ENCODE measurements around the gene PDE4A. TPM values are rescaled to one million over a fixed set of nuclear protein-coding genes. Genes with fewer than 3 reads are reported as not detected.
A peak's percentile ranks its signal among the peaks of the same experiment; 100 is the strongest.
"Not testable (repeated sequence)": the region's sequence is repeated elsewhere in the genome, so short reads cannot be mapped to it uniquely, and the experiment has no call there.

Gene PDE4A
- polyA plus RNA-seq (2013) = 0.29 TPM

DNA sequence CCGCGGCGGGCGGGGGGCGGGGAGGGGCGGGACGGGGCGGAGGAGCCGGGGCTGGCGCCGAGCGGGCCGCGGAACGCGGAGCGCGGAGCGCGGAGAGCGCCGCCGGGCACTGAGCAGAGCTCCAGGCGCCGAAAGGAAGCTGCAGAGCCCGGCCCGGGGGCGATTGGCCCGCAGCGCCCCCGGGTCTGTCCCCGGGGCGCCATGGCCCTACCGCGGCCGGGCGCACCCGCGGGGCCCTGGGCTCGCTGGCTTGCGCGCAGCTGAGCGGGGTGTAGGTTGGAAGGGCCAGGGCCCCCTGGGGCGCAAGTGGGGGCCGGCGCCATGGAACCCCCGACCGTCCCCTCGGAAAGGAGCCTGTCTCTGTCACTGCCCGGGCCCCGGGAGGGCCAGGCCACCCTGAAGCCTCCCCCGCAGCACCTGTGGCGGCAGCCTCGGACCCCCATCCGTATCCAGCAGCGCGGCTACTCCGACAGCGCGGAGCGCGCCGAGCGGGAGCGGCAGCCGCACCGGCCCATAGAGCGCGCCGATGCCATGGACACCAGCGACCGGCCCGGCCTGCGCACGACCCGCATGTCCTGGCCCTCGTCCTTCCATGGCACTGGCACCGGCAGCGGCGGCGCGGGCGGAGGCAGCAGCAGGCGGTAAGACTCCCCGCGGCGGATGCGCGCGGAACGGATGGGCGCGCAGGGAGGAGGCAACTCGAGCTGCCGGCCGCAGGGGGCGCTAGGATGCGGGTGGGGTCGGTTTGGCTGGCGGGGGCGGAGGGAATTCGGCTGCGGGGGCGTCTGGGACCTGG, at the start of gene PDE4A:
Gene PDE4A (plus strand): TSS at position 95 of the 796 bp plus-strand sequence. CDS start 227 bp downstream, at position 322.
- Histone ChIP-seq H3K4me3 (ENCODE audit: control insufficient read depth in 1 of 7, extremely low read depth in 1 of 7, insufficient read depth in 4 of 7, low read depth in 2 of 7, low read length in 6 of 7) (peak within 1 kb of the TSS in 6 of 7 experiments; percentile 2 to 51 (median 42)), H3K4me1 (ENCODE audit: control extremely low read depth in 1 of 4, control insufficient read depth in 4 of 4, insufficient read depth in 4 of 4, low read length in 3 of 4) (peaks cover 11 to 81% (median 68%) of the 10 kb centered on the region in 4 experiments), H3K27ac (ENCODE audit: insufficient read depth in 1 of 2, low read depth in 1 of 2, low read length in 2 of 2, poor library complexity in 1 of 2, severe bottlenecking in 2 of 2) (no peak within 1 kb of the TSS), H3K36me3 (ENCODE audit: control insufficient read depth in 4 of 4, insufficient read depth in 4 of 4, low read length in 3 of 4) (no peaks in the 10 kb centered on the region), H3K27me3 (replicated peaks in 2 of 5; ENCODE audit: control insufficient read depth in 4 of 5, insufficient read depth in 5 of 5, low read length in 4 of 5) (peaks cover 4 to 84% (median 34%) of the 10 kb centered on the region in 5 experiments), H3K9me3 (ENCODE audit: control extremely low read depth in 1 of 5, control insufficient read depth in 4 of 5, insufficient read depth in 2 of 5, low read depth in 1 of 5, low read length in 4 of 5) (no peaks in the 10 kb centered on the region)
- POLR2A ChIA-PET = interaction anchor here (0.6 kb wide), 1 partner anchor 389 kb away, joined by 3 read pairs; no protein-coding TSS in a partner anchor
- WGBS (ENCODE audit: insufficient coverage) = 1% methylated on average over 83 of the region's 104 CpGs
- CTCF ChIA-PET = interaction anchor here (0.9 to 2.5 kb wide), 6 partner anchors 8 to 33 kb away, joined by 4 to 8 read pairs (median 5); partner anchors contain the start of gene CDC37
- peak in 2 of 3 donors; percentile 71 to 75 for DNase-seq

GRCh38 chr19:10372690-10373089, 47.6 kb upstream of the PDE4A start:
- ChIA-PET POLR2A (interaction anchor here (0.6 kb wide), 1 partner anchor 87 kb away, joined by 3 read pairs; no protein-coding TSS in a partner anchor), CTCF (interaction anchor here (1.3 to 2.5 kb wide), 4 partner anchors 16 to 105 kb away, joined by 3 to 7 read pairs (median 4); no protein-coding TSS in a partner anchor)
- no peak overlapping the region for H3K4me3 ChIP-seq (ENCODE audit: control insufficient read depth in 1 of 7, extremely low read depth in 1 of 7, insufficient read depth in 4 of 7, low read depth in 2 of 7, low read length in 6 of 7)
- no peaks in the 10 kb centered on the region for H3K4me1 ChIP-seq (ENCODE audit: control extremely low read depth in 1 of 4, control insufficient read depth in 4 of 4, insufficient read depth in 4 of 4, low read length in 3 of 4)
- H3K9me3 ChIP-seq (ENCODE audit: control extremely low read depth in 1 of 5, control insufficient read depth in 4 of 5, insufficient read depth in 2 of 5, low read depth in 1 of 5, low read length in 4 of 5) = peaks cover 0 to 5% (median 0%) of the 10 kb centered on the region in 5 experiments
- H3K27ac ChIP-seq (ENCODE audit: insufficient read depth in 1 of 2, low read depth in 1 of 2, low read length in 2 of 2, poor library complexity in 1 of 2, severe bottlenecking in 2 of 2) = no peak overlapping the region
- H3K36me3 ChIP-seq (ENCODE audit: control insufficient read depth in 4 of 4, insufficient read depth in 4 of 4, low read length in 3 of 4) = peaks cover 13 to 51% (median 26%) of the 10 kb centered on the region in 4 experiments
- WGBS (ENCODE audit: insufficient coverage) = 100% methylated on average over 1 of the region's 3 CpGs
- no peak for DNase-seq
- no peaks in the 10 kb centered on the region for H3K27me3 ChIP-seq (replicated peaks in 2 of 5; ENCODE audit: control insufficient read depth in 4 of 5, insufficient read depth in 5 of 5, low read length in 4 of 5)

- ChIA-PET POLR2A (interaction anchor here (0.7 kb wide), 1 partner anchor 54 kb away, joined by 3 read pairs; no protein-coding TSS in a partner anchor), CTCF (interaction anchor here (0.7 to 1.4 kb wide), 4 partner anchors 14 to 115 kb away, joined by 3 to 4 read pairs (median 4); no protein-coding TSS in a partner anchor)
- no peak for DNase-seq
- H3K4me1 ChIP-seq (ENCODE audit: control extremely low read depth in 1 of 4, control insufficient read depth in 4 of 4, insufficient read depth in 4 of 4, low read length in 3 of 4) = peaks cover 3 to 6% (median 5%) of the 10 kb centered on the region in 4 experiments
- H3K9me3 ChIP-seq (ENCODE audit: control extremely low read depth in 1 of 5, control insufficient read depth in 4 of 5, insufficient read depth in 2 of 5, low read depth in 1 of 5, low read length in 4 of 5) = no peaks in the 10 kb centered on the region
- H3K4me3 ChIP-seq (ENCODE audit: control insufficient read depth in 1 of 7, extremely low read depth in 1 of 7, insufficient read depth in 4 of 7, low read depth in 2 of 7, low read length in 6 of 7) = no peak overlapping the region
- peaks cover 2 to 37% (median 16%) of the 10 kb centered on the region in 4 experiments for H3K36me3 ChIP-seq (ENCODE audit: control insufficient read depth in 4 of 4, insufficient read depth in 4 of 4, low read length in 3 of 4)
- WGBS (ENCODE audit: insufficient coverage) = 95% methylated on average over 4 of the region's 5 CpGs
- no peaks in the 10 kb centered on the region for H3K27me3 ChIP-seq (replicated peaks in 2 of 5; ENCODE audit: control insufficient read depth in 4 of 5, insufficient read depth in 5 of 5, low read length in 4 of 5)
- H3K27ac ChIP-seq (ENCODE audit: insufficient read depth in 1 of 2, low read depth in 1 of 2, low read length in 2 of 2, poor library complexity in 1 of 2, severe bottlenecking in 2 of 2) = no peak overlapping the region
Measured at GRCh38 chr19:10374931-10375330, 45.4 kb upstream of the PDE4A start.

DNA sequence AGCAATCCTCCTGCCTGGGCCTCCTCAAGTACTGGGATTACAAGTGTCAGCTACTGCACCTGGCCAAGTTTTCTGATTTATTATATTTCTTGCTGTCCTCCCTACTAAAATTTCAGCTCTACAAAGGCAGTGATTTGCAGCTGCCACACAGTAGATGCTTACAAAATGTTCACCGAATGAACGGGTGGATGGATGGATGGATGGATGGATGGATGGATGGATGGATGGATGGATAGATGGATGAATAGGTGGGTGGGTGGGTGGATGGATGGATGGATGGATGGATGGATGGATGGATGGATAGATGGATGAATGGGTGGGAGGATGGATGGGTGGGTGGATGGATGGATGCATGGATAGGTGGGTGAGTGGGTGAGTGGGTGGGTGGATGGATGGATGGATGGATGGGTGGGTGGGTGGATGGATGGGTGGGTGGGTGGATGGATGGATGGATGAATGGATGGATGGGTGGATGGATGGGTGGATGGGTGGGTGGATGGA, 43.1 kb upstream of the PDE4A start:
- CTCF ChIA-PET; H3K27me3 ChIP-seq (replicated peaks in 2 of 5; ENCODE audit: control insufficient read depth in 4 of 5, insufficient read depth in 5 of 5, low read length in 4 of 5); H3K9me3 ChIP-seq (ENCODE audit: control extremely low read depth in 1 of 5, control insufficient read depth in 4 of 5, insufficient read depth in 2 of 5, low read depth in 1 of 5, low read length in 4 of 5); DNase-seq; H3K4me3 ChIP-seq (ENCODE audit: control insufficient read depth in 1 of 7, extremely low read depth in 1 of 7, insufficient read depth in 4 of 7, low read depth in 2 of 7, low read length in 6 of 7); POLR2A ChIA-PET; H3K27ac ChIP-seq (ENCODE audit: insufficient read depth in 1 of 2, low read depth in 1 of 2, low read length in 2 of 2, poor library complexity in 1 of 2, severe bottlenecking in 2 of 2): not testable (repeated sequence)
- H3K4me1 ChIP-seq (ENCODE audit: control extremely low read depth in 1 of 4, control insufficient read depth in 4 of 4, insufficient read depth in 4 of 4, low read length in 3 of 4) = peaks cover 3 to 13% (median 12%) of the 10 kb centered on the region in 4 experiments
- WGBS (ENCODE audit: insufficient coverage) = 100% methylated on average over 2 of the region's 2 CpGs
- peaks cover 0 to 25% (median 13%) of the 10 kb centered on the region in 4 experiments for H3K36me3 ChIP-seq (ENCODE audit: control insufficient read depth in 4 of 4, insufficient read depth in 4 of 4, low read length in 3 of 4)

DNA sequence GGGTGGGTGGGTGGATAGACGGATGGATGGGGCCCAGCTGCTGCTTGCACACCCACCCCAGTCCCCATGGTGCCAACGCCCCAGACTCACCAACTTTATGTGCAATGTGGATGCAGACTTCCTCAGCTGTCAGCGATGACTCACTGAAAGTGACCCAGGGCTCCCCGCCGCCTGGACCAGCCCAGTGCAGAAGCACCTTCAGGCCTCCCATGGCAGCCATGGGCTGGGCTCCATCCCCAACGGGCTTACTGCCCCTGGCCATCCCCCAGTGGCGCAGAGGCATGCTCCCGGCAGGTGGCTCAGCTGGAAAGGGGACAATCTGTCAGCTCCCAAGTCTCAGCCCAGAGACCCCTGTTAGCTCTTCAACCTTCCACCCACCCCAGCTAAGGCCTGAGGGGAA, 42.2 kb upstream of the PDE4A start:
- no peak overlapping the region for H3K4me3 ChIP-seq (ENCODE audit: control insufficient read depth in 1 of 7, extremely low read depth in 1 of 7, insufficient read depth in 4 of 7, low read depth in 2 of 7, low read length in 6 of 7)

DNA sequence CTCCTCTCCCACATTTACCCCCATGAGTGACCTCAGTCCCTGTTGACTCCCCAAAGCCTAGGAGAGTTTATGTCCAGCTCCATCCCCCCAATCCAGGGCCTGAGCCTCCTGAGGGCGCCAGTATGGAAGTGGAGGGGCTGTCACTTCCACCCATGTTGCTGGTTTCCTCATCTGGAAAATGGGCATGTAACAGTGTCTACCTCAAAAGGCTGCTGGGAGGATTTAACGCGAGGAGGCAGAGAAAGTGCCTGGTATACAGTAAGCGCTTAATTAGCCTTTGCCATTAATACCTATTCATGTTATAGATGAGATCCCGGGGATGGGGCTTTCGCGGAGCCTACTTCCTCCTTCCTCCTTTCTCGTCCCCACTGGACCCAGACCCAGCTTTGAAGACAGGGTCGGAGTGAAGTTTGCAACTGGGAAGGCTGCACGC, 40.4 kb upstream of the PDE4A start:
- DNase-seq = no peak
- POLR2A ChIA-PET = interaction anchor here (0.6 to 1.9 kb wide), 4 partner anchors 9 to 109 kb away, joined by 3 to 9 read pairs (median 5); partner anchors contain the start of genes ICAM1 and RAVER1
- 0% methylated on average over 2 of the region's 10 CpGs for WGBS (ENCODE audit: insufficient coverage)

More for the DNA sequence above, 42.2 kb upstream of the PDE4A start:
- Histone ChIP-seq H3K27me3 (replicated peaks in 2 of 5; ENCODE audit: control insufficient read depth in 4 of 5, insufficient read depth in 5 of 5, low read length in 4 of 5) (no peaks in the 10 kb centered on the region), H3K36me3 (ENCODE audit: control insufficient read depth in 4 of 4, insufficient read depth in 4 of 4, low read length in 3 of 4) (peaks cover 0 to 25% (median 13%) of the 10 kb centered on the region in 4 experiments), H3K9me3 (ENCODE audit: control extremely low read depth in 1 of 5, control insufficient read depth in 4 of 5, insufficient read depth in 2 of 5, low read depth in 1 of 5, low read length in 4 of 5) (no peaks in the 10 kb centered on the region), H3K27ac (ENCODE audit: insufficient read depth in 1 of 2, low read depth in 1 of 2, low read length in 2 of 2, poor library complexity in 1 of 2, severe bottlenecking in 2 of 2) (no peak overlapping the region), H3K4me1 (ENCODE audit: control extremely low read depth in 1 of 4, control insufficient read depth in 4 of 4, insufficient read depth in 4 of 4, low read length in 3 of 4) (peaks cover 3 to 13% (median 12%) of the 10 kb centered on the region in 4 experiments)
- ChIA-PET CTCF (interaction anchor here (1.4 to 24.5 kb wide), 2 partner anchors 11 to 115 kb away, joined by 5 to 542 read pairs; partner anchors contain the start of gene ICAM1), POLR2A (interaction anchor here (0.6 kb wide), 1 partner anchor 17 kb away, joined by 3 read pairs; no protein-coding TSS in a partner anchor)
- DNase-seq = no peak
- 95% methylated on average over 4 of the region's 8 CpGs for WGBS (ENCODE audit: insufficient coverage)

More for the DNA sequence above, 40.4 kb upstream of the PDE4A start:
- no peaks in the 10 kb centered on the region for H3K9me3 ChIP-seq (ENCODE audit: control extremely low read depth in 1 of 5, control insufficient read depth in 4 of 5, insufficient read depth in 2 of 5, low read depth in 1 of 5, low read length in 4 of 5)
- peak overlapping the region; percentile 64 to 85 for H3K27ac ChIP-seq (ENCODE audit: insufficient read depth in 1 of 2, low read depth in 1 of 2, low read length in 2 of 2, poor library complexity in 1 of 2, severe bottlenecking in 2 of 2)
- CTCF ChIA-PET = interaction anchor here (0.8 to 24.5 kb wide), 4 partner anchors 9 to 117 kb away, joined by 3 to 542 read pairs (median 5); partner anchors contain the start of gene ICAM1
- H3K4me1 ChIP-seq (ENCODE audit: control extremely low read depth in 1 of 4, control insufficient read depth in 4 of 4, insufficient read depth in 4 of 4, low read length in 3 of 4) = peaks cover 3 to 13% (median 12%) of the 10 kb centered on the region in 4 experiments
- H3K36me3 ChIP-seq (ENCODE audit: control insufficient read depth in 4 of 4, insufficient read depth in 4 of 4, low read length in 3 of 4) = peaks cover 0 to 16% (median 10%) of the 10 kb centered on the region in 4 experiments
- peak overlapping the region; percentile 78 to 97 (median 93) for H3K4me3 ChIP-seq (ENCODE audit: control insufficient read depth in 1 of 7, extremely low read depth in 1 of 7, insufficient read depth in 4 of 7, low read depth in 2 of 7, low read length in 6 of 7)
- no peaks in the 10 kb centered on the region for H3K27me3 ChIP-seq (replicated peaks in 2 of 5; ENCODE audit: control insufficient read depth in 4 of 5, insufficient read depth in 5 of 5, low read length in 4 of 5)
